PFSK-1 (cell line): ENCODE measurements around the gene TMEM185A.

Experiments
- FOXP2 ChIP-seq: optimal IDR thresholded peaks from 2 replicates; pipeline ENCODE3; 2011; ENCODE audit warnings: borderline replicate concordance, control low read depth, inconsistent platforms; ENCODE audit not compliant: insufficient read depth; ENCODE audit errors: extremely low read length, extremely low read depth
- POLR2AphosphoS5 ChIP-seq: IDR thresholded peaks from 2 replicates; pipeline ENCODE4 v1.6.1; 2012; ENCODE audit warnings: low read depth, mild to moderate bottlenecking, control low read depth, low read length, moderate library complexity
- SIN3A ChIP-seq: IDR thresholded peaks from 2 replicates; pipeline ENCODE4 v1.6.1; 2012; ENCODE audit warnings: mild to moderate bottlenecking, low read length, moderate library complexity, borderline replicate concordance; ENCODE audit not compliant: insufficient read depth
- TAF1 ChIP-seq: IDR thresholded peaks from 2 replicates; pipeline ENCODE4 v1.6.1; 2012; ENCODE audit warnings: low read length, control low read depth, borderline replicate concordance; ENCODE audit not compliant: insufficient read depth
- TF ChIP-seq, protein P1 (sequence below), 2 experiments: IDR thresholded peaks; 2 replicates each; pipeline versions ENCODE4 v1.6.1 to v1.8.0; 2011 to 2012; ENCODE audit warnings: low read depth in 2 of 2, low read length in 2 of 2, control low read depth in 1 of 2, inconsistent platforms in 1 of 2, mild to moderate bottlenecking in 1 of 2, moderate library complexity in 1 of 2; ENCODE audit not compliant: insufficient read depth in 1 of 2

DNA sequence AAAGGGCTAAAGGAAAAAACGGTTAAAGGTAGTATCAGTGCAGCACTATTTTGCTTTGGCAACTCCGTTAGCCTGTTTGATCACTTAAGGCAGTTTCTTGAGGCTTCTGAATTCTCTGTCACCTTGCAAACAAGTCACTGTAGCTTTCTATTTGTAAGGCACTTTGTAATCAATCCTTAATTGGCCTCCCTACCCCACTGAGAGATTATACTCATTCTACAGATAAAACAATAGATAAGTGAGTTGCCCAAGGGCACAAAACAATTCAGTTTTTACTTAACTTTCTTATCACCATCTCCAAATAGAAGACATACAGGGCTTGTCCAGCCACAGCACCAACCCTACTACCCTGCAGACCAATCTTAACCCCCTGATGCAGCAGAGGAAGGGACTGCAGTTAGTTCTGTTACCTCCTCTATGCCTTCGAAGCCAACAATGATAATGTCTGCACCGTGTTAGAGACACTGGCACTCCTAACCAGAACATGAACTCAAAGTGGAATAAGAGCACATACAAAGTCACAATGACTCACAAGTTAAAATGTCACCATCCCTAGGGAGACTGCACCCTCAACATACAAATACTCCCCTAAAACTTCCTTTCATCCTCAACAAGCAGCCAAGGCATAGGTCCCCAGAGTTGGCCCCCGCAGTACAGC is 1.7 kb downstream of the TMEM185A start:
- no peak for TF ChIP-seq POLR2AphosphoS5
- TF ChIP-seq SIN3A, result no peak
- TF ChIP-seq TAF1, result no peak
- TF ChIP-seq, protein P1, sequence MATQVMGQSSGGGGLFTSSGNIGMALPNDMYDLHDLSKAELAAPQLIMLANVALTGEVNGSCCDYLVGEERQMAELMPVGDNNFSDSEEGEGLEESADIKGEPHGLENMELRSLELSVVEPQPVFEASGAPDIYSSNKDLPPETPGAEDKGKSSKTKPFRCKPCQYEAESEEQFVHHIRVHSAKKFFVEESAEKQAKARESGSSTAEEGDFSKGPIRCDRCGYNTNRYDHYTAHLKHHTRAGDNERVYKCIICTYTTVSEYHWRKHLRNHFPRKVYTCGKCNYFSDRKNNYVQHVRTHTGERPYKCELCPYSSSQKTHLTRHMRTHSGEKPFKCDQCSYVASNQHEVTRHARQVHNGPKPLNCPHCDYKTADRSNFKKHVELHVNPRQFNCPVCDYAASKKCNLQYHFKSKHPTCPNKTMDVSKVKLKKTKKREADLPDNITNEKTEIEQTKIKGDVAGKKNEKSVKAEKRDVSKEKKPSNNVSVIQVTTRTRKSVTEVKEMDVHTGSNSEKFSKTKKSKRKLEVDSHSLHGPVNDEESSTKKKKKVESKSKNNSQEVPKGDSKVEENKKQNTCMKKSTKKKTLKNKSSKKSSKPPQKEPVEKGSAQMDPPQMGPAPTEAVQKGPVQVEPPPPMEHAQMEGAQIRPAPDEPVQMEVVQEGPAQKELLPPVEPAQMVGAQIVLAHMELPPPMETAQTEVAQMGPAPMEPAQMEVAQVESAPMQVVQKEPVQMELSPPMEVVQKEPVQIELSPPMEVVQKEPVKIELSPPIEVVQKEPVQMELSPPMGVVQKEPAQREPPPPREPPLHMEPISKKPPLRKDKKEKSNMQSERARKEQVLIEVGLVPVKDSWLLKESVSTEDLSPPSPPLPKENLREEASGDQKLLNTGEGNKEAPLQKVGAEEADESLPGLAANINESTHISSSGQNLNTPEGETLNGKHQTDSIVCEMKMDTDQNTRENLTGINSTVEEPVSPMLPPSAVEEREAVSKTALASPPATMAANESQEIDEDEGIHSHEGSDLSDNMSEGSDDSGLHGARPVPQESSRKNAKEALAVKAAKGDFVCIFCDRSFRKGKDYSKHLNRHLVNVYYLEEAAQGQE (IDR thresholded peaks at IDR 0.05; ENCODE audit: insufficient read depth in 1 of 2, low read depth in 2 of 2, low read length in 2 of 2), result no peak
- TF ChIP-seq FOXP2, result no peak
